Measurements from ENCODE around the gene CENPW. TPM values are rescaled to one million over a fixed set of nuclear protein-coding genes. Genes with fewer than 3 reads are reported as not detected.

Gene CENPW
- total RNA-seq (ENCODE audit: unreplicated experiment), result 13.0 TPM
- long read RNA-seq, transcript CENPW-203 (3 exons, 750 nt), result major isoform, 9 of 10 reads
- long read RNA-seq, partial matches to known transcripts, result 0 of 10 reads
- long read RNA-seq, other reads (novel, unspliced or antisense), result 0 of 10 reads

DNA sequence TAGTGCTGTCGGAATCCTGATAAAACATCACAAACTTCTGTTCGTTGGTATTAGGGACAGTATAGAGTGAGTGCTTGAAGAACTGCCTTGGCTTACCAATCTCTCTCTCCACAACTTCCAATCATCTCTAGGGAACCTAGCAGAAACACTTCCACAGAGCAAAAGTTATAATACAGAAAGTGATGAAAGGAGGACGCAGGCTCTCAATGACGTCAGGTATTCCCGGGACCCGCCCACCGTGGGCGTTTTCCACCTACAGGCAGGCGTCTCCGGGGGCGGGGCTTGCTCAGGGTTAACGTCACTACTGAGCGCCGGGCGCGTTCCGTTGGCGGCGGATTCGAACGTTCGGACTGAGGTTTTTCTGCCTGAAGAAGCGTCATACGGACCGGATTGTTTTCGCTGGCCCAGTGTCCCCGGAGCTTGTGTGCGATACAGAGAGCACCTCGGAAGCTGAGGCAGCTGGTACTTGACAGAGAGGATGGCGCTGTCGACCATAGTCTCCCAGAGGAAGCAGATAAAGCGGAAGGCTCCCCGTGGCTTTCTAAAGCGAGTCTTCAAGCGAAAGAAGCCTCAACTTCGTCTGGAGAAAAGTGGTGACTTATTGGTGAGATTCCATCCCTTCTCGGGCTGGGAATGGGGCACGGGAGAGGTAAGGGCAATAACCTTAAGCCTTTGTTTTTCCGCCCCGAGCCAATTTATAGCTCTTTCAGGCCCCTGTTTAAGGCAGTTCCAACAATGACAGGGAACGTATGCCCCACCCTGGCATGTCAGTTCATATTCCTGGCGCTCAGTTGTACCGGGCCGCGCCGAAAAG is at the start of gene CENPW:
Gene CENPW (plus strand): TSS at position 320 of the 814 bp plus-strand sequence. CDS start 159 bp downstream, at position 479.
- no peak within 1 kb of the TSS for H3K4me3 Mint-ChIP-seq (ENCODE audit: unreplicated experiment)
- H3K4me1 Mint-ChIP-seq (ENCODE audit: low read depth, unreplicated experiment), result peaks cover 7% of the 10 kb centered on the region
- H3K36me3 Mint-ChIP-seq (ENCODE audit: unreplicated experiment), result no peaks in the 10 kb centered on the region
- no peak within 1 kb of the TSS for H3K27ac Mint-ChIP-seq (ENCODE audit: unreplicated experiment)
- no peaks in the 10 kb centered on the region for H3K27me3 Mint-ChIP-seq (ENCODE audit: unreplicated experiment)
- peak; percentile 98 for DNase-seq
- no peaks in the 10 kb centered on the region for H3K9me3 Mint-ChIP-seq (ENCODE audit: unreplicated experiment)
- TF ChIP-seq, protein P1, sequence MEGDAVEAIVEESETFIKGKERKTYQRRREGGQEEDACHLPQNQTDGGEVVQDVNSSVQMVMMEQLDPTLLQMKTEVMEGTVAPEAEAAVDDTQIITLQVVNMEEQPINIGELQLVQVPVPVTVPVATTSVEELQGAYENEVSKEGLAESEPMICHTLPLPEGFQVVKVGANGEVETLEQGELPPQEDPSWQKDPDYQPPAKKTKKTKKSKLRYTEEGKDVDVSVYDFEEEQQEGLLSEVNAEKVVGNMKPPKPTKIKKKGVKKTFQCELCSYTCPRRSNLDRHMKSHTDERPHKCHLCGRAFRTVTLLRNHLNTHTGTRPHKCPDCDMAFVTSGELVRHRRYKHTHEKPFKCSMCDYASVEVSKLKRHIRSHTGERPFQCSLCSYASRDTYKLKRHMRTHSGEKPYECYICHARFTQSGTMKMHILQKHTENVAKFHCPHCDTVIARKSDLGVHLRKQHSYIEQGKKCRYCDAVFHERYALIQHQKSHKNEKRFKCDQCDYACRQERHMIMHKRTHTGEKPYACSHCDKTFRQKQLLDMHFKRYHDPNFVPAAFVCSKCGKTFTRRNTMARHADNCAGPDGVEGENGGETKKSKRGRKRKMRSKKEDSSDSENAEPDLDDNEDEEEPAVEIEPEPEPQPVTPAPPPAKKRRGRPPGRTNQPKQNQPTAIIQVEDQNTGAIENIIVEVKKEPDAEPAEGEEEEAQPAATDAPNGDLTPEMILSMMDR (IDR thresholded peaks at IDR 0.05; ENCODE audit: partially characterized antibody, unreplicated experiment), result no peak

DNA sequence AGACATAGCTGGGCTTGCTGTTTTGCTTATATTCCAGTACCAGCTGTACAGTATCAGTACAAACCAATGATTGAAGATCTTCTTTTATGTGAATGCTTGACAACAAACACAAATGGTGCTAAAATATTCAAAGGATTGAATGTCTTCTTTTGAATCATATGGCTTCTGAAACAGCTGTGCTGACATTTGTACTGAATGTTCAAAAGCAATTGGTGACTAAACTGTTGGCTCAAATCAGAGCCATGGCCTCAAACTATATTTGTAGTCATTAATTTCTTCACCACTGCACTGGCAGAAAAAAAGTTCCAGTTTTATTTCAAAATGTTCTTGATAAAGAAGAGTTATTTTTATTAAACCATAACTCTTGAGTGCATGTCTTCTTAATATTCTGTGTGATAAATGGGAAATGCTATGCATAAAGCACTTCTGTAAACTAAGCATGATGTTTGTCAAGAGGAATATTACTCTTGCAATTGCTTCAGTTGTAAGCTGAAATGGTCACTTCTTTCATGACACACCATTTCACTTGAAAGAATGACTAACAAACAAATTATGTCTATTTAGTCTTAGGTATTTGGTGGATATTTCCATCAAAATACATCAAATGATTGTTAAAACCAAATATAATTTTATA is 45.9 kb upstream of the CENPW start:
- no peak overlapping the region for H3K27ac Mint-ChIP-seq (ENCODE audit: unreplicated experiment)
- H3K9me3 Mint-ChIP-seq (ENCODE audit: unreplicated experiment), result no peaks in the 10 kb centered on the region
- DNase-seq, result no peak
- H3K27me3 Mint-ChIP-seq (ENCODE audit: unreplicated experiment), result no peaks in the 10 kb centered on the region
- TF ChIP-seq, protein P1 (IDR thresholded peaks at IDR 0.05; ENCODE audit: partially characterized antibody, unreplicated experiment), result no peak
- H3K4me3 Mint-ChIP-seq (ENCODE audit: unreplicated experiment), result no peak overlapping the region
- H3K36me3 Mint-ChIP-seq (ENCODE audit: unreplicated experiment), result no peaks in the 10 kb centered on the region
- no peaks in the 10 kb centered on the region for H3K4me1 Mint-ChIP-seq (ENCODE audit: low read depth, unreplicated experiment)

DNA sequence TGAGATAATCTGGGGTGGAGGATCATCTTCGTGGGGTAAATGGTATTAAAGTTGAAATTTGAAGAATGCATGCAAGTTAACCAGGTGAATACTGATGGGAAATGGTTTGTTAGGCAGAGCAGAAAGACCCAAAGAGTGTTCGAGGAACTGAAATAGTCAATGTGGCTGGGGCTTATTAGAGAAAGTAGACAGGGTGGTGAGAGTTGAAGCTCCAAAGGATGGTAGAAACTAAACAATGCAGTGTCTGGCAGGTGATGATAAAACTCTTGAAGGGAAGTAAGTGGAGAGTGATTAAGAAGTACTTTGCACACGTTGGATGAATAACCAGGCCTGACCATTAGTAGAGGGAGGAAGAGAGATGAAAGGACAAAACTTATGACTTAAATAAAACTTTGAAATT is 39.8 kb upstream of the CENPW start:
- no peaks in the 10 kb centered on the region for H3K36me3 Mint-ChIP-seq (ENCODE audit: unreplicated experiment)
- no peaks in the 10 kb centered on the region for H3K4me1 Mint-ChIP-seq (ENCODE audit: low read depth, unreplicated experiment)
- no peak overlapping the region for H3K27ac Mint-ChIP-seq (ENCODE audit: unreplicated experiment)

DNA sequence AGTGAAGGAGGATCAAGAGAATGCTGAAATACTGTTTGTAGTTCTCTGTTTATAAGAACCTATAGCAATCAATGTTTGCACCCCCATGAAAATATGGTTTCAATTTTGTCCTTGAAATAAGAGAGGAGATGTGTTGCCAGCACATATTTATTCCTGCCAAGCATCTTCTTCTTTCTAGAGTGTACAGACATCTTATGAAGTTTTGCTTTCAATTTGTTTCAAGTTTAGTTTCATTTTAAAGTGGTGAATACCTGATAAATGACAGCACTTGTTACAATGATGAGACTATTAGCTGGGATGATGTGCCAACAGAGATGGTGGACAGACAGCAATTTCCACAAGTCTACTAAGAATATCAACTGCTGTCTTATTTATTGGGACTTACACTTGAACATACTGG is 39.2 kb upstream of the CENPW start:
- TF ChIP-seq, protein P1 (IDR thresholded peaks at IDR 0.05; ENCODE audit: partially characterized antibody, unreplicated experiment), result no peak
- DNase-seq, result no peak
- no peaks in the 10 kb centered on the region for H3K4me1 Mint-ChIP-seq (ENCODE audit: low read depth, unreplicated experiment)
- no peak overlapping the region for H3K4me3 Mint-ChIP-seq (ENCODE audit: unreplicated experiment)
- H3K27ac Mint-ChIP-seq (ENCODE audit: unreplicated experiment), result no peak overlapping the region
- H3K27me3 Mint-ChIP-seq (ENCODE audit: unreplicated experiment), result no peaks in the 10 kb centered on the region
- H3K36me3 Mint-ChIP-seq (ENCODE audit: unreplicated experiment), result no peaks in the 10 kb centered on the region
- H3K9me3 Mint-ChIP-seq (ENCODE audit: unreplicated experiment), result no peaks in the 10 kb centered on the region

More for the DNA sequence above, 39.8 kb upstream of the CENPW start:
- H3K27me3 Mint-ChIP-seq (ENCODE audit: unreplicated experiment), result no peaks in the 10 kb centered on the region
- TF ChIP-seq, protein P1 (IDR thresholded peaks at IDR 0.05; ENCODE audit: partially characterized antibody, unreplicated experiment), result no peak
- H3K9me3 Mint-ChIP-seq (ENCODE audit: unreplicated experiment), result no peaks in the 10 kb centered on the region
- no peak overlapping the region for H3K4me3 Mint-ChIP-seq (ENCODE audit: unreplicated experiment)
- DNase-seq, result no peak

DNA sequence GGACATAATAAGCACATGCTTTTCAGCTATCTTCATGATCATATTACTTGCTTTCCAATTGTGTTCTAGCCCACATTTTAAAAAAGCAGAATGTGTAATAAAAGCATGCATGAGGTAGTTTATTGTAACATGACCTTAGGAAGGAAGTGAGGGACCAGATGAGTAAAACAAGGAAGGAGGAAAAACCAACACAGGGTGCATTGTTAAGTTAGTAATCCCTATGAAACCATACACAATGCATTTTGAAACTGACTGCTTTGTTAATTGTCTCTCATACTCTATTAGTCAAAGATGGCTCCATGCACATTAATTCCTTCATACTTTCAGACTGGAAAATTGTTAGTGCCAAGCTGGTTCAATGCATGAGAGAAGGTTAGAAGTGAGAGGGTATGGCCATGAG is 37.7 kb upstream of the CENPW start:
- no peaks in the 10 kb centered on the region for H3K27me3 Mint-ChIP-seq (ENCODE audit: unreplicated experiment)
- no peak overlapping the region for H3K27ac Mint-ChIP-seq (ENCODE audit: unreplicated experiment)
- TF ChIP-seq, protein P1 (IDR thresholded peaks at IDR 0.05; ENCODE audit: partially characterized antibody, unreplicated experiment), result no peak
- no peaks in the 10 kb centered on the region for H3K4me1 Mint-ChIP-seq (ENCODE audit: low read depth, unreplicated experiment)
- H3K9me3 Mint-ChIP-seq (ENCODE audit: unreplicated experiment), result no peaks in the 10 kb centered on the region
- H3K4me3 Mint-ChIP-seq (ENCODE audit: unreplicated experiment), result no peak overlapping the region
- DNase-seq, result no peak
- no peaks in the 10 kb centered on the region for H3K36me3 Mint-ChIP-seq (ENCODE audit: unreplicated experiment)
